HL-60 (cell line): ENCODE results near the gene PTPRN2.

Experiments
- CTCF ChIP-seq: IDR thresholded peaks from one replicate; pipeline ENCODE4 v1.5.1; 2011; ENCODE audit warnings: low read length, control low read depth, inconsistent platforms; ENCODE audit not compliant: insufficient read depth
- GABPA ChIP-seq: IDR thresholded peaks from 2 replicates; pipeline ENCODE4 v1.6.1; 2012; ENCODE audit warnings: low read depth
- POLR2AphosphoS5 ChIP-seq: IDR thresholded peaks from 2 replicates; pipeline ENCODE4 v1.6.1; 2012; ENCODE audit warnings: low read depth
- REST ChIP-seq: IDR thresholded peaks from 2 replicates; pipeline ENCODE4 v1.6.1; 2012; ENCODE audit warnings: low read depth; ENCODE audit not compliant: insufficient replicate concordance

GRCh38 chr7:158024881-158025280 is 562.7 kb downstream of the PTPRN2 start:
- no peak for TF ChIP-seq CTCF
- no peak for TF ChIP-seq REST
- TF ChIP-seq POLR2AphosphoS5: no peak
- no peak for TF ChIP-seq GABPA
